Right renal cortex interstitium (tissue), 3 donors: ENCODE data around the gene ADAR. TPM values are rescaled to one million over a fixed set of nuclear protein-coding genes. Genes with fewer than 3 reads are reported as not detected.

ENCODE experiments used
- DNase-seq, 3 donors: peaks; one replicate each; pipeline ENCODE4 v3.0.0-alpha.2; 2013; ENCODE audit warnings: low read depth in 3 of 3, low spot score in 2 of 3
- polyA plus RNA-seq, 3 donors: library from polyadenylated mRNA; unstranded; fragments of 120-200 nt; gene quantifications; one replicate each; pipeline ENCODE4 v1.2.1, GENCODE V29; 2013; ENCODE audit not compliant: insufficient read length in 3 of 3

ADAR gene
- polyA plus RNA-seq, 3 donors: 143 TPM

- DNase-seq: no peak
Observed at GRCh38 chr1:154533952-154534844, 73.8 kb downstream of the ADAR start.

Other genes starting within 250 kb of the ADAR start
- 1 to 10 TPM; 6.0 to 7.1 (median 6.2) TPM for gene IL6R, start 202.8 kb downstream of the ADAR start, polyA plus RNA-seq
- gene TDRD10, start 106.0 kb downstream of the ADAR start, polyA plus RNA-seq: 1 to 10 TPM in 2 of 3 donors, under 1 TPM in 1; 0.71 to 1.1 (median 1.0) TPM
- gene SHE, start 105.8 kb downstream of the ADAR start, polyA plus RNA-seq: 10 to 100 TPM in 2 of 3 donors, 1 to 10 TPM in 1; 9.6 to 11.2 (median 10.6) TPM
- 100 to 1,000 TPM; 107 to 136 (median 124) TPM for gene UBE2Q1, start 49.5 kb downstream of the ADAR start, polyA plus RNA-seq
- gene CHRNB2, start 40.4 kb downstream of the ADAR start, polyA plus RNA-seq: under 1 TPM; 0.47 to 0.75 (median 0.47) TPM